Measurements from ENCODE around the gene MGAT5B.

Gene MGAT5B

GRCh38 chr17:76987486-76988093 lies 119.4 kb downstream of the MGAT5B start:
- no peak overlapping the region for H3K4me3 ChIP-seq (ENCODE audit: low read depth, low read length)
- TF ChIP-seq, protein P1, sequence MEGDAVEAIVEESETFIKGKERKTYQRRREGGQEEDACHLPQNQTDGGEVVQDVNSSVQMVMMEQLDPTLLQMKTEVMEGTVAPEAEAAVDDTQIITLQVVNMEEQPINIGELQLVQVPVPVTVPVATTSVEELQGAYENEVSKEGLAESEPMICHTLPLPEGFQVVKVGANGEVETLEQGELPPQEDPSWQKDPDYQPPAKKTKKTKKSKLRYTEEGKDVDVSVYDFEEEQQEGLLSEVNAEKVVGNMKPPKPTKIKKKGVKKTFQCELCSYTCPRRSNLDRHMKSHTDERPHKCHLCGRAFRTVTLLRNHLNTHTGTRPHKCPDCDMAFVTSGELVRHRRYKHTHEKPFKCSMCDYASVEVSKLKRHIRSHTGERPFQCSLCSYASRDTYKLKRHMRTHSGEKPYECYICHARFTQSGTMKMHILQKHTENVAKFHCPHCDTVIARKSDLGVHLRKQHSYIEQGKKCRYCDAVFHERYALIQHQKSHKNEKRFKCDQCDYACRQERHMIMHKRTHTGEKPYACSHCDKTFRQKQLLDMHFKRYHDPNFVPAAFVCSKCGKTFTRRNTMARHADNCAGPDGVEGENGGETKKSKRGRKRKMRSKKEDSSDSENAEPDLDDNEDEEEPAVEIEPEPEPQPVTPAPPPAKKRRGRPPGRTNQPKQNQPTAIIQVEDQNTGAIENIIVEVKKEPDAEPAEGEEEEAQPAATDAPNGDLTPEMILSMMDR (IDR thresholded peaks at IDR 0.05; ENCODE audit: low read depth, low read length): no peak

GRCh38 chr17:76988796-76989195 lies 120.6 kb downstream of the MGAT5B start:
- H3K4me3 ChIP-seq (ENCODE audit: low read depth, low read length): no peak overlapping the region
- TF ChIP-seq, protein P1 (IDR thresholded peaks at IDR 0.05; ENCODE audit: low read depth, low read length): no peak

GRCh38 chr17:76989519-76989918 lies 121.3 kb downstream of the MGAT5B start:
- TF ChIP-seq, protein P1 (IDR thresholded peaks at IDR 0.05; ENCODE audit: low read depth, low read length): no peak

DNA sequence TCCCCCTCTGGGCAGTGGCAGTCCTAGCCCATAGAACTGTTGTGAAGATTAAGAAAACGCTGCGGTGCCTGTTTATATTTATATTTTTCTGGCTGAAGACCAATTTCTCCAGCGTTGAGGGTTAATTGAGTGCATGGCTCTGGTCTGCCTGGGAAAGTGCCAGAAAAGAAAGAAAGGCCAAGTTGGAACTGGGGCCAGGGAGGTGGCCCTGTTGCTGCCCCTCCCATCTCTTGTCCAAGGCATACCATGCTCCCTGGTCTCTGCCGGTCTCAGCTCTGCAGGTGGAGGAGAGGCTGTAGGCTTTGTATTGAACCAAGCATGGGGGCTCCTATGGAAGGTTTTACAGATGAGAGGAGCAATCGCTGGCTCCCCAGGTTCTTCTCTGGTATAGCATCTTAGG lies 124.7 kb downstream of the MGAT5B start:
- H3K4me3 ChIP-seq (ENCODE audit: low read depth, low read length): no peak overlapping the region
- TF ChIP-seq, protein P1 (IDR thresholded peaks at IDR 0.05; ENCODE audit: low read depth, low read length): no peak

More at GRCh38 chr17:76989519-76989918, 121.3 kb downstream of the MGAT5B start:
- H3K4me3 ChIP-seq (ENCODE audit: low read depth, low read length): no peak overlapping the region

DNA sequence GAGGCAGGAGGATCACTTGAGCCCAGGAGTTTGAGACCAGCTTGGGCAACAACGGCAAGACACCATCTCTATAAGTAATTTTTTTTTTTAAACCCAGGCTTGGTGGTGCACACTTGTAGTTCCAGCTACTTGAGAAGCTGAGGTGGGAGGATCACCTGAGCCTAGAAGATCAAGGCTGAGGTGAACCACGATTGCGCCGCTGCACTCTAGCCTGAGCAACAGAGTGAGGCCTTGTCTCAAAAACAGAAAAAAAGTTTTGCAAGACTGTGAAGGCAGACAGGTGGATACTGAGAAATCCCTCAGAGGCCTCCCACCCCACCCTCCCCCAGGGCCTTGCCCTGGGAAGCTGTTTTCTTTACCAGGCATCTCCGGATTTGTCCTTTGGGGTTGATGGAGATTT lies 125.4 kb downstream of the MGAT5B start:
- TF ChIP-seq, protein P1 (IDR thresholded peaks at IDR 0.05; ENCODE audit: low read depth, low read length): no peak
- no peak overlapping the region for H3K4me3 ChIP-seq (ENCODE audit: low read depth, low read length)

DNA sequence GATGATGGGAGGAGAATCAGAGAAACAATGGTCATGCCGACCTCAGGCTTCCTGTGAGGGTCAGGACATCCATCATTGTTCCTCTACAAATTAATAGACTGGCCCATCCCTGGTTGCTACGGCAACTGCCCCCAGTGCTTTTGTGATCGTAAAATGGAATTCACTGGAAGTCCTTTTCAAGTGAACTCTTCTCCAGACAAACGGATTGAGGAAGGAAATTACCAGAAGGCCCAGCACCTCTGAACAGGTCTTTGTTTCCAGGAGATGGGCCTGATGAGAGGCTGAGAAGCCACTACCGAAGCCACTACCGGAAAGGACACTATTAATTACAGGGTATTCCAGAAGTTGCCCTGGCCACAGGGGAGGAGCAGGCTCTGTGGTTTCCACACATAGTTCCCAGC lies 126.0 kb downstream of the MGAT5B start:
- H3K4me3 ChIP-seq (ENCODE audit: low read depth, low read length): no peak overlapping the region
- TF ChIP-seq, protein P1 (IDR thresholded peaks at IDR 0.05; ENCODE audit: low read depth, low read length): no peak

GRCh38 chr17:76995387-76996105 lies 127.3 kb downstream of the MGAT5B start:
- TF ChIP-seq, protein P1 (IDR thresholded peaks at IDR 0.05; ENCODE audit: low read depth, low read length): no peak
- no peak overlapping the region for H3K4me3 ChIP-seq (ENCODE audit: low read depth, low read length)
